Hypothalamus (tissue), 51 donors: Measurements from ENCODE around the gene IGIP.

Source experiments
- DNase-seq, 51 donors: peaks; one replicate each; lab custom pipeline; 2025; lab: John Stamatoyannopoulos, UW

IGIP gene

GRCh38 chr5:140125637-140126036, at the start of gene IGIP:
IGIP (plus strand) TSS chr5:140125937; CDS start chr5:140128477, 2,540 bp downstream.
- DNase-seq, result no peak

- no peak for DNase-seq
These were observed 49.6 kb upstream of the IGIP start for GRCh38 chr5:140076142-140076541.

- DNase-seq, result no peak
These were observed 48.9 kb upstream of the IGIP start for GRCh38 chr5:140076788-140077187.

GRCh38 chr5:140083120-140083519, 42.6 kb upstream of the IGIP start:
- DNase-seq, result no peak

- no peak for DNase-seq
These were observed 42.1 kb upstream of the IGIP start for GRCh38 chr5:140083650-140084049.

- DNase-seq, result peak in 14 of 51 donors; percentile 1 to 52 (median 8)
These were observed 41.2 kb upstream of the IGIP start for GRCh38 chr5:140084541-140084940.

GRCh38 chr5:140090251-140090650, 35.5 kb upstream of the IGIP start:
- DNase-seq, result no peak

DNA sequence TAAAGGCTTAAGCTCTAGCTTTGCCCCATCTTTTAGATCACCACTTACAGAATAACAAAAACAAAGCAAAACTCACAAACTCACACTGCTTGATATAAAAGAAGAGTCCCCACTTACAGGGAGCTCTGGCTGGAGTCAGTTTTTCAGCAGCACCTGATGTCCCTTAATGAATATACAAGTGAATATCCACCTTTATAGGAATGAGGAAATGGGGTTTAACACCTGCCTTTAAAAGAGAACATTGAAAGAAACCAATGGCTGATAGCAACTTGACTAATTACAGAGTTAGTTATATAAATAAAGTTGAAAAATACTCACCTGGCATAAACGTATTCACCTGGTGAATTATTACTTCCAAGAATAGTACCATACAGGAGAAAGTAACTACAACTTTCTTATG, 32.6 kb upstream of the IGIP start:
- DNase-seq, result no peak

GRCh38 chr5:140093866-140094265, 31.9 kb upstream of the IGIP start:
- DNase-seq, result no peak

- no peak for DNase-seq
These were observed 30.8 kb upstream of the IGIP start for GRCh38 chr5:140094889-140095288.

GRCh38 chr5:140101179-140101578, 24.6 kb upstream of the IGIP start:
- DNase-seq, result no peak

- no peak for DNase-seq
These were observed 22.6 kb upstream of the IGIP start for GRCh38 chr5:140103154-140103553.

- no peak for DNase-seq
These were observed 21.6 kb upstream of the IGIP start for GRCh38 chr5:140104100-140104499.

- DNase-seq, result no peak
These were observed 19.6 kb upstream of the IGIP start for GRCh38 chr5:140106101-140106500.

- DNase-seq, result no peak
These were observed 18.9 kb upstream of the IGIP start for GRCh38 chr5:140106805-140107311.

GRCh38 chr5:140107312-140108092, 18.2 kb upstream of the IGIP start:
- peak; percentile 44 to 95 (median 86) for DNase-seq

DNA sequence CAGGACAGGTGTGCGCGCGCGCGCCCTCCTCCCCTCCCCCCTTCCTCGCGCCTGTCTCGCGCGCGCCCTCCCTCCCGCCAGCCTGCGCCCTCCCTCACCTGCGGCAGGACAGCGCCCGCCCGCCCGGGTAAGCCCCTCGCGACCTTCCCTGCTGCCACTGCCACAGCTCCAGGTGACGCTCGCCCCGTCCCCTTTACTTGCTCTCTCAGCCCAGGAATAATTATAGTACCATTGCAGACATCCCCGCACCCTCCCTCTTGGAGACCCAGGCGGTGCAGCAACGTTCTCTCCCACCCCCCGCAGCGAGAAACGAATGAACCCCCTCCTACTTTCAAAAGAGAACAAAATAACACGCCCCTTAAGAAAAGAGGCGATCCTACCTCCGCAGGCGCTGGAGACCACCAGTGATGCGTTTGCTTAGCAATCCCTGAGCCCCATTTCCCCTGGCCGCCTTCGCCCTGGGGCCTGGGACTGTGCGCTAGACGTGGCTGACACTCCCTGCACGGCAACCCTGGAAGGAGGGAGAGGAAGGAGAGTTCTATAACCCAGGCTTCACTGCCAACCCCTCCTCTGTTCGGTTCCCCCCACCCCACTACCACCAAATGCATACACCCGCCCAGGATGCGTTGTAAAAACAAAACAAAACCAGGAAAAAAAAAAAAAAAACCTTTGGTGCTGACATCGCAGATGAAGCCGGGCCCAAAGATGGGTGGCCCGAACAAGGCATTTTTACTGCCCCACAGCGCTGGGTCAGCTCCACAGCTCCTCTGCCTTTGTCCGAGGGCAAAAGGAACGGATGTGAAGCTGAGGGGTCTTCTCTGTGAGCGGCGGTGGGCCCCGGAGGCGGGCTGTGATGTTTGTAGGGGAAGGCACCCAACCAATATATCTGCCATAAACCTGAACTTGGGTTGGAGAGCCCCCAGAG, 17.4 kb upstream of the IGIP start:
- peak in 11 of 51 donors; percentile 15 to 64 (median 31) for DNase-seq

- DNase-seq, result peak in 4 of 51 donors; percentile 14 to 47 (median 34)
These were observed 16.5 kb upstream of the IGIP start for GRCh38 chr5:140109018-140109758.

GRCh38 chr5:140109759-140110645, 15.7 kb upstream of the IGIP start:
- DNase-seq, result no peak

DNA sequence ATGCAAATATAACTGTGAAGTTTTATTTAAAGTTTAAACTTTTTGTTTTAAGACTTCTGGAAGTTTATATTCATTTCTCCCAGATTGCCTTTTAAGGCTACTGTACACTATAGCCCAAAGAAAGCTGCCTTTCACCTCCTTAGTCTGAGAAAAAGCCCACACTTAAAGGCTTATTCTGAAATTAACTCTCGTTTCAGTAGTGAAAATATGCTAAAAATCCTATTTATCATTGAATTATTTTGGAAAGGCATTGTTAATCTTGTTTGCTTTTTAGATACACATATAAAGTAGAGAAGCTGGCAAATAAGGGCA, 15.1 kb upstream of the IGIP start:
- no peak for DNase-seq
